Measurements from ENCODE around the gene FAM111B. TPM values are rescaled to one million over a fixed set of nuclear protein-coding genes. Genes with fewer than 3 reads are reported as not detected.
"Not testable (repeated sequence)": the region's sequence is repeated elsewhere in the genome, so short reads cannot be mapped to it uniquely, and the experiment has no call there.

The FAM111B gene
- 10 to 100 TPM in 2 of 3 donors, 1 to 10 TPM in 1; 8.8 to 17.3 (median 16.2) TPM for polyA plus RNA-seq (ENCODE audit: insufficient read length in 3 of 3)
- long read RNA-seq, donor 1, result 0 reads
- long read RNA-seq, donor 2, partial matches to known transcripts, result 0 of 3 reads
- long read RNA-seq, donor 2, other reads (novel, unspliced or antisense), result 0 of 3 reads
- long read RNA-seq, donor 3, partial matches to known transcripts, result 5 of 6 reads
- long read RNA-seq, donor 3, other reads (novel, unspliced or antisense), result 0 of 6 reads
- long read RNA-seq, donor 4, partial matches to known transcripts, result 0 of 1 reads
- long read RNA-seq, donor 4, other reads (novel, unspliced or antisense), result 0 of 1 reads
- long read RNA-seq, donor 5, result 0 reads
- long read RNA-seq, donor 6, partial matches to known transcripts, result 0 of 1 reads
- long read RNA-seq, donor 6, other reads (novel, unspliced or antisense), result 0 of 1 reads
- long read RNA-seq, donor 7, partial matches to known transcripts, result 0 of 2 reads
- long read RNA-seq, donor 7, other reads (novel, unspliced or antisense), result 0 of 2 reads
- long read RNA-seq, donor 8, partial matches to known transcripts, result 0 of 4 reads
- long read RNA-seq, donor 8, other reads (novel, unspliced or antisense), result 0 of 4 reads
- long read RNA-seq, donor 9, partial matches to known transcripts, result 0 of 1 reads
- long read RNA-seq, donor 9, other reads (novel, unspliced or antisense), result 0 of 1 reads
- long read RNA-seq, donor 10, partial matches to known transcripts, result 0 of 1 reads
- long read RNA-seq, donor 10, other reads (novel, unspliced or antisense), result 0 of 1 reads
- long read RNA-seq, donor 11, partial matches to known transcripts, result 0 of 3 reads
- long read RNA-seq, donor 11, other reads (novel, unspliced or antisense), result 0 of 3 reads
- long read RNA-seq, donor 12, result 0 reads
- long read RNA-seq, donor 13, result 0 reads
- long read RNA-seq, donor 14, partial matches to known transcripts, result 0 of 4 reads
- long read RNA-seq, donor 14, other reads (novel, unspliced or antisense), result 0 of 4 reads
- long read RNA-seq, donor 15, partial matches to known transcripts, result 0 of 2 reads
- long read RNA-seq, donor 15, other reads (novel, unspliced or antisense), result 0 of 2 reads
- long read RNA-seq, donor 16, partial matches to known transcripts, result 0 of 13 reads
- long read RNA-seq, donor 16, other reads (novel, unspliced or antisense), result 5 of 13 reads

GRCh38 chr11:59106363-59107336 lies at the start of gene FAM111B:
Gene FAM111B (plus strand): TSS chr11:59107237. CDS start chr11:59109626, 2,389 bp downstream.
- DNase-seq (ENCODE audit: extremely low read depth in 1 of 11, low read depth in 9 of 11, low spot score in 4 of 11), result peak; percentile 63 to 92 (median 80)

DNA sequence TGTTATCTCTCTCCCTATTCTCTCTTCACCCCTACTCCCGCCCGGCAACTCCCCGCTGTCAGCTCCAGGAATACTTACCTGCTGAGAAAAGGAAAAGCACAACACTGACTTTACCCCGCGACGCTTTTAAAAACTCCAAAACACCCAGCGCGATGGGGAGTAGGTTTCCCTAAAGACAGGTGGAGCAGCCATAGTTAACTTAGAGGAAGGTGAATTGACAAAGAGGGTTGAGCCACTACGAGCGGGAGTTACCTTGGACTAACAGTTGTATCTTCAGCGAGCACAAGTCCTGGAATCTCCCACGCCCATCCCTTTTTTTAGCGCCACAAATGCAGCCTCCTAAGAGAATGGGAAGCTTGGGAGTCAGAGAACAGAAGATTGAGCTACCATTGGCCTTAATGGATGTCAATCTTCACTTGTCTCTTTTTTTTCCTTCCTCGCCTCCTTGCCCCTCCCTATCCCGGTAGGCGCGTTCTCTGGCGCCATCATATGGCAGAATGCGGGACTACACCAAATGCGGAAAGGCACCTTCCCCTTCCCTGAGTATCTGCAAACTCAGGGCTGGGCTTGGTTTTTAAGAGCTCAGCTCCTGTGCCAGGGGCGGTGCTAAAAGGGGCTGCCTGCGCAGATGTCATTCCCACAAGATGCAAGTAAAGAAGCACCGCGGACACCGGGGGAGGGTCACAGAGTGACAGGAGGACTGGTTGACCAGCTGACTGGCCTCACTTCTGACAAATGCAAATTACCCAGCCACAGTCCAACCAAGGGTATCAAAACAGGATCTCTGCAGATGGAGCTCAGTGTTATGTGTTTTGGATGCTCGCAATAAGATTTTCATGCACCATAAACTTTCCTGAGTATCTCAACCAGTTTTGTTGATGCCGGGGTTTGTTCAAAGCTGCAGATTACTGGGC lies 48.7 kb upstream of the FAM111B start:
- peak; percentile 65 to 89 (median 81) for DNase-seq (ENCODE audit: extremely low read depth in 1 of 11, low read depth in 9 of 11, low spot score in 4 of 11)

- DNase-seq (ENCODE audit: extremely low read depth in 1 of 11, low read depth in 9 of 11, low spot score in 4 of 11), result not testable (repeated sequence)
Observed at GRCh38 chr11:59060096-59060495, 46.9 kb upstream of the FAM111B start.

DNA sequence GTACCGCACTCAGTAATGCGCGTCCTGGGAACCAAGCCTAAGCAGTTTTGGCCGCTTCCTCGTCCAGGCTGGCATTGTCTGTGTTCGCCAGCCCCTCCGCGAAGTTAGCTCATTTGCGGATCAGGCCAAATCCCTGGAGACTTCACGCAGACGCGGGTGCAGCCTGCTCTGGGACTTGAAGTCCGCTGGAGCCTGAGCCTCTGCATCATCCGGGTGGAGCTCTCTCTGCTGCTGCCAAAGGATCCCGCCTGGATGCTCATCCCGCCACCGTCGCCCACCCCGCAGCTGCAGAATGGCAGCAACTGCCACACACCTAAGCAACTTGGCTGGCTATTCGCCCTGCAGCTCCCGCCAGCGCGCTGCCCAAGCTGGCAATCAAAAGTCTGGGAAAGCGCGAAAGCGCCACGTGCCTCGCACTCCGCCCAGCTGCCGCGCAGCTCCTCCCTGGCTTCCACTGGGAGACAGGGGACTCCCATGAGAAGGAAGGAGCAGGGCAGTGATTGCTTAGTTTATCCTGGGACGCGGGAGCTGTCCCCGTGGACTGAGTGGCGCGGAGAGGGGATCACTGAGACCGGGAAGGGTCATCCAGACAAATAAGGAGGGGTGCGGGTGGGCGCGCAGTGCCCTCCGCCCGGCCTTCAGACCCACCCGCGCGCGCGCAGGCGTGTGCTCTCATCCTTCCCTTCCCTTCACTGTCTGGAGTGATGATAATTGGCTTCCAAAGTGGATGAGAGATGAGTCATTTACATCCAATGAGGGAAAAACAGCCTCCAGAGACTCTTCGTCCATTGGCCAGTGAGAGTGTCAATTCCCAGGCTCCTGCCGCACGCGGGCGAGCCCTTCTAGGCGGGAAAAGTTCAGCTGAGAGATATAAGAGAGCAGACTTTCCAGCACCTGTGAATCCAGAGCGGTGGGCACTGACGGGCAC lies 44.2 kb upstream of the FAM111B start:
- DNase-seq (ENCODE audit: extremely low read depth in 1 of 11, low read depth in 9 of 11, low spot score in 4 of 11), result no peak

DNA sequence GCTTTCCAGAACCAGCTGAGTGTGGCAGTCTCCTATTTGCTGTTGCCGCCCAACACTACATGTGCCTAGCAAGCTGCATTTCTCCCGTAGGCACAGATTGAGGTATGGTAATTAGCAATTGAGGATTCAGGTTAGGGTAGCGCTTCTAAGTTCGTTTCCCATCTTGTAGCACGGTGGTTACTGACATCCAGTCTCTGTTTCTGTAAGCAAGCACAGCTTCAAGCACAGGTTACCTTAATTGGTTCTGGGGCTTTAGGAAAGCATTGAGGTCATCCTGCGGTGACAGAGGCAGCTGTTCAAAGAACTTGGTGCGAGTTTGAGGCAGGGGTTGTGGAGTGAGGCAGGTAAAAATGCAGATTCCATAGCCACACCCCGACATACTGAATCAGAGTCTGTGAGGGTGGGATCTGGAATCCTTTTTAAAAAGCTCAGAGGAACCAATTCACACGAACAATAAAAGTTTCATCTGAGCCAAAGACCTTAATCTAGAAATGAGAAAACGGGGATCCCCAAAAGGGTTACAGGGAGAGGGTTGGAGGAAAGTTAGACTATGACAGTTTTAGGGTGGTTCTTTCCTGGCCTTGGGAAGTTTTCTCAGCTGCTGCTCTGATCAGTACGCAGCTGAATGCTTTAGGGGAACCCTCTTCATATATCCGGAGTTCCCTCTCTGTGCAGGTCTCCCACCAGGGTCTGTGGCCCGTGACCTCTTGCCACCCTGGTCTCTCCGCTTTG lies 42.9 kb upstream of the FAM111B start:
- DNase-seq (ENCODE audit: extremely low read depth in 1 of 11, low read depth in 9 of 11, low spot score in 4 of 11), result not testable (repeated sequence)

DNA sequence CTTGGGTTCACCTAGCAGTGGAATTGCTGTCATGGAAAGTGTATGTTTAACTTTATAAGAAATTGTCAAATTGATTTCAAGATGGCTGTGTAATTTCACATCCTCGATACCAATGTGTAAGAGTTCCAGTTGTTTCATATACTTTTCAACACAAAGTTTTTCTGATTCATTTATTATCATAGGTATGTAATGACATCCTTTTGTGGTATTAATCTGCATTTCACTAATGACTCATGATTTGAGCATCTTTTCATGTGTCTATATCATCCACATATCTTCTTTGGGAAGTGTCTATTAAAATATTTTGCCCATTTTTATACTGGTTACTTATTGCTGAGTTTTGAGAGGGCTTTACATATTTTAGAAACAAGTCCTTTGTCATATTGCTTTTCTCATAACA lies 38.0 kb upstream of the FAM111B start:
- DNase-seq (ENCODE audit: extremely low read depth in 1 of 11, low read depth in 9 of 11, low spot score in 4 of 11), result no peak

GRCh38 chr11:59076876-59077571 lies 30.0 kb upstream of the FAM111B start:
- no peak for DNase-seq (ENCODE audit: extremely low read depth in 1 of 11, low read depth in 9 of 11, low spot score in 4 of 11)

DNA sequence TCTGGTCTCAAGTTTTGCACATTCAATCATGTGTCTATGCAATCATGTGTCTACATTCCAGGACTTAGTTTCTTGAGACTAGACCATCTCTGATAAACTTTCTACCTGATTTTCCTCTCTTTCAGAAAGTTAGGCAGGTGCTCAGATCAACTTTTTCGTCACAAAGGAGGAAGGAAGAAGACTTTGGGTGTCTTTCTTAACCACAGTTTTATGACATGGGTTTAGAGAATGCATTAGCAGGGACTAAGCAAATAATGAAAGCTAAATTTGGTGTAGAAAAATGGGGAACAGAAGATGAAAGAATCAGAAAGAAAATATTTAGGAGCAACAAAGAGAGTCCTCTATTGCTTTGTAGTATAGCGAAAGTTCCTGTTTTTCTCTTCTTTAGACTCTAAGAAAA lies 28.6 kb upstream of the FAM111B start:
- no peak for DNase-seq (ENCODE audit: extremely low read depth in 1 of 11, low read depth in 9 of 11, low spot score in 4 of 11)

GRCh38 chr11:59079086-59079485 lies 28.0 kb upstream of the FAM111B start:
- DNase-seq (ENCODE audit: extremely low read depth in 1 of 11, low read depth in 9 of 11, low spot score in 4 of 11), result no peak

DNA sequence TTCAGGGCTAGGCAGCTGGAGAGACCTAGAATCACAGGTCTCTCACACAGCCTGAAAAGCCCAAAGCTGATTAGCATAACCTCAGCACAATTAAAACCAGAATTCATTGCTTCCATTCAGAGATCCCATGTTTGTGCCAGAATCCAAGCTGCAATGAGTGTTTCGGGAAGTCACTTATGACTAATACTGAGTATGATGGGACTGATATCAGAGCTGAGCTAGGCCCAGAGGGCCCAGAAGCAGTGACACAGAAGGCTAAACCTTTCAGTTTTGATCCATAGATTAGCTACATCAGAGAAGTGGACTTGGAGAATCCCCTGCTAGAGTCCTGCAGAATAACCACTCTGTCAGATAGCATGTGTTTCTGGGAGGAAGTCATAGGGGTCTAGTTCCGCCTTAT lies 26.6 kb upstream of the FAM111B start:
- not testable (repeated sequence) for DNase-seq (ENCODE audit: extremely low read depth in 1 of 11, low read depth in 9 of 11, low spot score in 4 of 11)

DNA sequence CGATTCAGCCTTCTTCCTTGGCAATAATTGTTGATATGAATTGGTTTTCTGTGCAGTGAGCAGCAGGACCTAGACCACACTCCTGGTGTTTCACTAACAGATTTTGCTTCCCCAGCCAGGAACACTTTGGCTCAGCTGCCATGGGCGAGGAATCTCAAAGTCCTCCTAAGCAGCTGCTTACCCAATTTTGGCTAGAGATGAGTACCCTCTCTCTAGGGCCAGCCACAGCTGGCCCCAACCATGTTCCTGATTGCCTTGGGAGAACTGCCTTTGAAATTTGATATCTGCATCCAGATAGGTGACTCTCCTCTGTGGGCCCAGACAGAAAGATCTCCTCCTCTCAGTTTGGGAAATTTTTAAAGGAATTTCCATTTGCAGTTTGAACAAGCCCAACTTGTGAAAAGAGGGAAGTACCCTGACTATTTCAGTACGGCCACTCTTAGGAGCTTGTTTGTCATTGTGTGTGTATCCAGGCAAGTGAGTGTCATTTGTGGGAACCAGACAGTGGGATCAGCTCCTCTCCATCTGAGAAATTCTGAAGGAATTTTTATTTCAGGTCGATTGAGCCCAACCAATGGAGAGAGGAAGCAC lies 25.5 kb upstream of the FAM111B start:
- DNase-seq (ENCODE audit: extremely low read depth in 1 of 11, low read depth in 9 of 11, low spot score in 4 of 11), result not testable (repeated sequence)

- DNase-seq (ENCODE audit: extremely low read depth in 1 of 11, low read depth in 9 of 11, low spot score in 4 of 11), result not testable (repeated sequence)
Observed at GRCh38 chr11:59086007-59086406, 21.0 kb upstream of the FAM111B start, which contains the start of gene GLYATL1B. Gene GLYATL1B (plus strand): TSS chr11:59086307. CDS start chr11:59086307, 0 bp downstream.

GRCh38 chr11:59088162-59088561 lies 18.9 kb upstream of the FAM111B start:
- DNase-seq (ENCODE audit: extremely low read depth in 1 of 11, low read depth in 9 of 11, low spot score in 4 of 11), result no peak

GRCh38 chr11:59093576-59093975 lies 13.5 kb upstream of the FAM111B start:
- not testable (repeated sequence) for DNase-seq (ENCODE audit: extremely low read depth in 1 of 11, low read depth in 9 of 11, low spot score in 4 of 11)
